HG02973 (cell line): ENCODE measurements around the gene ABHD12B.

ENCODE experiments used
- ATAC-seq: cut with Tn5 transposase; IDR thresholded peaks from one replicate; pipeline ENCODE4 v1.9.1; 2021; ENCODE audit warnings: moderate library complexity; ENCODE audit not compliant: unreplicated experiment

The ABHD12B gene

DNA sequence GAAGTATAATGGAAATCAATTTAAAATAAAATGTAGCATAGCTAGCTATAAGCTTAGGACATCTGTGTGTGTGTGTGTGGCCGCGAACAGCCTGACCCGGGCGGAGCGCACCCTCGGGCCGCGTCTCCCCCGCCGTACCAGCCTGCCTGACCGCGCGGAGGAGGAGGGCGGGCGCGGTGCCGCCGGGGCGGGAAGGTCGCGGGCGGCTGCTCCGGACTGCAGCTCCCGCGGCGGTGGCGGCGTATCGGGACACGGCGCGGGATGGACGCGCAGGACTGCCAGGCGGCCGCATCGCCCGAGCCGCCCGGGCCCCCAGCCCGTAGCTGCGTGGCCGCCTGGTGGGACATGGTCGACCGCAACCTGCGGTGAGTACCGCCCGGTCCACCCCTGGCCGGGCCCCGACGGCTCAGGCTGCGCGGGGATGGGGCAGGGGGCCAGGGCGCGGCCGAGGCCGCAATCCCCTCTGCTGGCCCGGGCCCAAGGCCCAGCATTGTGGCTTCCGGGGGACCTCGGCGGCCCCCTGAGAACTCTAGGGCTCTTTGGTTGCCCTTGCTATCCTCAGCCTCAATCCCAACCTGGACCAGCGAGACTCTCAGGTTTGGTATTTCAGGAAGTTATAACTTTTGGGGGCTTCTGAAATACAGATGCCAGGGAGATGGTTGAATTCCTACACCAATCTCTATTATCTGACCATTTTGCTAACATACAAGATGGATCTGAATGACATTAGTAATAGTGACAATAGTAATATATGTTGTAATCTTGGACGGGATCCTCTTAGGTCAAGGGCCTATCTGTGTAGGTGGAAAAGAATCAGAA lies at the start of gene ABHD12B:
ABHD12B (plus strand) TSS at position 140 of the 819 bp plus-strand sequence; CDS start at position 262, 122 bp downstream.
- no peak for ATAC-seq

DNA sequence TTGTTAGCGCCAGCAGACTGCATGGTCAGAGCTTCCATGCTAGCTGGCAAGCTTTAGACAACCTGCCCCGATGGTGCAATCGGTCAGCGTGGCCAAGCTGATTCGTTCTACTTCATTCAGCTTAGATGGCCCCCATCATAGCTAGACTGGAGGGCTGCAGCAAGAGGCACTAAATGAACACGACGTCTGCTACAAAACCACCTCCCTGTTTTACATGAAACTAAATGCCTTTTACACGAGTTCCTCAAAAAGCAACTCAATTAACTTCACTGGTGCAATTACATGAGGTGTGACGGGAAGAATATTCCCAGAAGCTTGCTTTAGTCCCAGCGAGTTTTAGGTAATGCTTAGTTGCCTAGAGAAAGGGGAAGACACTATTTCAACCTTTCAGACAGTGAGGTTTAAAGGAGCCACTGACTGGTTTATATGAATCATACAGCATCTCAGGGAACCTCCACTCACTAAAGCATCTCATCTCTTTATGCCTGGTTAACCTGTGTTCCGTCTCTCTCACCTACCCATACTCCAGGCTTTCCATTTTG lies 49.3 kb upstream of the ABHD12B start:
- ATAC-seq = no peak

DNA sequence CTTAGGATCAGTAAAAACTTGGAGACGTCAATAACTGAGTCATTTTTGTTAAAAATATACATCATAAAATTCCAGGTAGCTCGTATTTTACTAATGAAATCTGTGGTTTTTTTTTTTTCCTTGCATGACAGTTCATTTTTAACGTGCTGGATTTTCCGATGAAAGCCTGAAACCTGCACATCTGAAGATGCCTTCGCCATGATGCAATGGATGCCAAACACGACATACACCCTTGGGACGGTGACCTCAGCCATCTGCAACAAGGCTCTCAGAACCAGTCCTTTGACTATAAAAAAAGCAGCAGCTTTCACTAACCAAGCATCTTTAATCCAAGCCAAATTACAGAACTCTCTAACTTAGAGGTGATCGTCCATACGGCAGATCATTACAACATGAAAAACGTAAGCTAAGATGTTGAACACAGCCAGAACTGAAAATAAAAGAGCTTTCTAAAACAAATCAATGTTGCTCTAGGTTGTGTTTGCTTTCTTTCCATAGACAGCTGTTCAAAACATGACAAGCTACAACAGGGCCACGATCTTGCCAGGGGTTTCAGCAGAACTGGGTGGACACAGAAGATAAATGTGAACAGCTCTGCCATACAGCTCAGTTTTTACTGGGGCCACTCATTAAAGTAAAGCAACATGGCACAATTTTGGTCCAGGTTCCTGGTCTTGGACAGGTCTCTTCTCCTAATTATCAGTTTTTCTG lies 48.6 kb upstream of the ABHD12B start:
- peak; percentile 11 for ATAC-seq

DNA sequence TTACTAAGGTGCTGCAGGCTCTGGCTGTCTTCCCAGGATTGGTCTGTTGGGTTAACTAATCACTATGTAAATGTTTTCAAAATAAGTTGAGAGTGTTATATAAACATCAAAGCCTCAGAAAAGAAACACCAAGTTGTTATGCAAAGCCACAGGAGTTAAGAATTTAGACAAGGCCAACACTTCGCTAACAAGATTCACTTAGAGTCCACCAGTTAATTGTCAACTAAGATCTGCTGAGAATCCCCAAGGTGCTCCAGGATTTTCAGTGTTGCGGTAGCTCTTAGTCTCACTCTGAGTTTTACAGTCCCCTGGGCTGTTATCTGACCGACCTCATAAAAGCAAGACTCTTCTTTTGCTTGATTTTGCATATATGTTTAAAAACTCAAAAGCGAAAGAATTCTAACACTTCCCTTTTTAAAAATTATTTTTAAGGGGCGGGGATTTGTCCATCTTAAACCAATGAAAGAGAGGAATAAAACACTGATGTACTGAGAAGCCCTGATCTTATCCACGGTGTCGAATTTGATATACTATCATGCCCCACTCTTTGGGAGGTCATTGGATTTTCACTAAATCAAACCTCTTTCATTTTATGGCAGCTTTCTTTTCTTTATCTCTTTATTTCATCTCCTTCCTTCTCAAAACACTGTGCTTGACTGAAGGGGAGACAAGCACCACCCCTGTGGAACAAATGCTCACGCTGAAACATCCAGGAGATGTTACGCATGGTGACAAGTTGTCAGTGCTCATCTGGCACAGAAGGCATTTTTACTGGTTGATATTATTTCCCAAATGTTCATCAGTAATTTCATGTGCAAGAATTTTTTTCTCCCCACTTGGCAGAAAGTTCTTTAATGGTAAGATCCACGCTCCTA lies 47.9 kb upstream of the ABHD12B start:
- ATAC-seq = peak; percentile 67

GRCh38 chr14:50825307-50825706 lies 46.5 kb upstream of the ABHD12B start:
- no peak for ATAC-seq

DNA sequence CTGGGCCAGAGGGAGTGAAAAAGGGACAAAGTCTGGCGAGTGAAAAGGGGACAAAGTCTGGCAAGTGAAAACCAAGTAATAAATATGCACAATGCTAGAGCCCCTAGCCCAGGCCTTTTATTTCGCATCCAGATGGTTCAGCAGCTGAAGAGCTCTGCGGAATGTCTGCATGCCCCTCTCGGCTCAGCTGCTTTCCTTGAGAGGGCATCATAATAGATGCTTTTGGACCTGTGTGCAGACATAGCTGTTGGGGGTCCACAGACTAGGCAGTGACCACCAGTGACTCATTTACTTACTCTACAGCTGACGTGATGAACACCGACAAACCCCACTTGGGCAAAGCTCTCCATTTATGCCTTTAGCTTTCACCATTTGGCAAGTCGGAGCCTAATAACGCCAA lies 45.2 kb upstream of the ABHD12B start:
- no peak for ATAC-seq

GRCh38 chr14:50828721-50829488 lies 42.9 kb upstream of the ABHD12B start:
- no peak for ATAC-seq

- no peak for ATAC-seq
These were observed 42.3 kb upstream of the ABHD12B start for GRCh38 chr14:50829489-50830043.

DNA sequence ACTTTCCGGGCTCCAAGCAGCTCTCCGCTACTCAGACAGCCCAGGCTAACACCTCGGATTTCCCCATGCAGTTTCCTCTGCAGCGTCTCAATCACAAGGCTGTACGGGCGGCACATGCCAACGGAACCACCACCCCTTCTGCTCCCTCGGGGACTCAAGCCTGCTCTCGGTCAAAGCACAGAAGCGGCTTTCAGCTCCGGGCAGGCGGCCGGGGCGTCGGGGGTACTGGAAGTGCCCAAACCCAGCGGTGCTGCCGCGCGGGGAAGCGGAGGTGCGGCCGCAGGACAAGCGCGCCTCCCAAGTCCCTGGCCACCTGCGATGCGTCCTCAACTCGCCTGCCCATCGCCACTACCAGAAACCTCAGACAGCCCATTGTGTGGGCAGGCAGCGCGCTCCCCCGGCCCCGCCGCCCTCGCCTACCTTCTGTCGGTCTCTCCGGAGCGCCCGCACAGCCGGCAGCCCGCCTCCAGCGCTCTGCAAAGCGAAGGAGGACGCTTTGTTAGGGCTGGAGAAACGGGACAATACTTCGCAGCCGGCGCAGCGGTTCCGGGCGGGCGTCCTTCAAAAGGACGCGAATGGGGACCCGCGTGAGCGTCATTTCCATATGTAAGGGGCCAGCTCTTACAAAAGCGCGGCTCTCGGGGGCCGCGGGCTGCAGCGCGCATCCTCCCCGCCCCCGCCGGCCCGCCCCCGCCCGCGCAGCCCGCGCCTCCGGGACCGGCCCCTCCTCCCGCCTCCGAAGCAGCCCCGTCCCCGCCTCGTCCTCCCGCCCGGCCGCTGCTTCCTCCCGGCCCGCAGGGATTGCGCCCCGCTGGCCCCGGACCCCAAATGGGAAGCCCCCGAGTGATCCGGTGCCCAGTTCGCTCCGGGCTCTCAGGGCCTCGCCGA lies 41.6 kb upstream of the ABHD12B start:
- ATAC-seq = peak; percentile 33

DNA sequence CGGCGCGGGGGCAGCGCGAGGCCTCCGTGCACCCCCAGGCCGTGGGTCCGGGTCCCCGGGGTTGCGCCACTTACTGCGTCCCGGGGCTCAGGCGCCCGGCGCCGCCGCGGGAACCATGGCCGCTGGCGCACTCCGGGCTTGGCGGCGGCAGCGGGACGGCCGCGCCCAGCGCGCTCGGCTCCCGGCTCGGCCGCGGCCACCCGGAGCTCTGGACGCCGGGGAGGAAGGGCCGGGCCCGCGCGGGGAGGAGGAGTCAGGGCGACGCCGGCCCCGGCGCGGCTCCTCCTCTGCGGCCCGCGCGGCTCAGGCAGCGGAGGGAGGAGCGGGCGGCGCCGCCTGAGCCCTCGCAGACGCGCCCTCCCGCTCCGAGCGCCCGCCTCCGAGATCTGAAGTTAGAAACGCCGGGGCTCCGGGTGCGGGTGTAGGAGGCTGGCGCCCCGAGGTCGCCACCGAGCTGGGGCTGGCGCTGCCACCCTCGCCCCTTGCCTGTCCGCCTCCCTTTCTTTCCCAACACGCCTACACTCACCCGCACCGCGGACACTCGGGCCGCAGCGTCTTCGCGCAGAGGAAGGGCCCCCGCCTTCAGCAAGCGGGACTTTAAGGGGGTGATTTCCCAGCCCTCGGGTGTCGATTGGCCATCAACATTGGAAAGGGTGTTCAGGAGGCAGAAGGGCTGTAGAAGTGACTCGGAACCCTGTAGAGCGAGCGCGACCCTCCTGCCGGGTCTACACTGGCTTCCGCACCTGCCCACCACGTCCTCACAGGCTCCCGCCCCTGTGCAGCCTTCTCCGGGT lies 40.7 kb upstream of the ABHD12B start, which contains the start of gene NIN:
NIN (minus strand) TSS at position 231 of the 794 bp plus-strand sequence. CDS start 9,106 bp downstream, outside the sequence.
- peak; percentile 80 for ATAC-seq

GRCh38 chr14:50831726-50832168 lies 40.1 kb upstream of the ABHD12B start:
- no peak for ATAC-seq

DNA sequence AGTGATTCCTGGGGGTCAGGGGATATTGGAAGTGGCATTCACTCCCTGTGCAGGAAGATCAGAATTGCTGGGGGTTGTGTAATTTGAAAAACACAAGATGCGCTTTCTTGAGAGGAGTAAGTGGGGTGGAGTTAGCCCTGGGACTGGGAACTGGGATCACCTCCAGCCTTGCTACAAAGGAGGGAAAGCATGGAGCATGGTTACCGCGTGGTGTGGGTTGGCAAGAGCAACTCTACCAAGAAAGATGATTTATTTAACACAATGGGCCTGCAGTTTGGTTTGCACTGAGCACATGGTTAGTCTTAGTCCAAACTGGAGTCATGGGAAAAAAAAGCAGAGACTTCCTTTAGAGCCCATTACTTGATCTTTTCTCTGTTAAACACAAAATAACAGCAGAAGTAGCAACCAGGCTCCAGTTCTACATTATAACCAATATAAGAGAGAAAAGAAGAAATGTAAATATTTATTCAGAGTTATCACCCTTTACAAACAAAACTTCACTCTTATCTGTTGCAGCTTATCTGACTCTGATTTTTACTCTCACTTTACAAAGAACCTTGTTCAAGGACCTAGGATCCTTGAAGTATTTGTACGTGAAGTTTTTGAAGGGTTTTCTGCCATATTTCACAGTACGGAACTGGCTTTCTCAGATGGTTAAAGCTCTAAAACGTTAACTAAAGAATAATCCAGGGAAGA lies 38.8 kb upstream of the ABHD12B start:
- ATAC-seq = no peak

GRCh38 chr14:50834802-50835276 lies 37.0 kb upstream of the ABHD12B start:
- no peak for ATAC-seq

DNA sequence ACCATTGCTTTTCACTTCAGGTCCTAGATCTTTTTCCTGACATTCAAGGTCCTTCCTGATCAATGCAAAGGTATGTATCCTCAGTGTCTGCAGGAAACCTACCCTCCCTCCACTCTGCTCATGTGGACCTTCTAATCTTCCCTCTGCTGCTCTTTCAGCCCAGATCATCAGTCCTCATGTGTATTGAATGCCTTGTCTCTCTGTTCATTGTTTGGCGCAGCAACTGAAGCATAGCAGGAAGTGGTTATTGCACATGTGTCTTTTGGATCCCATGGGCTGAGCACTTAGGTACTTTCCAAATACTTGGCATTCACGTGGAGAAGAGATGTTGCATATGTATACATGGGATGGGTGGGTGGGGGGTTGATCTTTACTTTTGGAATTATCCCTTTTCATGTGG lies 36.6 kb upstream of the ABHD12B start:
- no peak for ATAC-seq

- no peak for ATAC-seq
These were observed 35.3 kb upstream of the ABHD12B start for GRCh38 chr14:50836515-50836914.

- no peak for ATAC-seq
These were observed 34.6 kb upstream of the ABHD12B start for GRCh38 chr14:50837271-50837670.

GRCh38 chr14:50837850-50838470 lies 33.9 kb upstream of the ABHD12B start:
- no peak for ATAC-seq
